HG03571 (cell line): ENCODE results near the gene MLKL.
"Not testable (repeated sequence)": the region's sequence is repeated elsewhere in the genome, so short reads cannot be mapped to it uniquely, and the experiment has no call there.

Experiments
- ATAC-seq: cut with Tn5 transposase; IDR thresholded peaks from one replicate; pipeline ENCODE4 v1.9.1; 2021; ENCODE audit not compliant: unreplicated experiment

Gene MLKL

DNA sequence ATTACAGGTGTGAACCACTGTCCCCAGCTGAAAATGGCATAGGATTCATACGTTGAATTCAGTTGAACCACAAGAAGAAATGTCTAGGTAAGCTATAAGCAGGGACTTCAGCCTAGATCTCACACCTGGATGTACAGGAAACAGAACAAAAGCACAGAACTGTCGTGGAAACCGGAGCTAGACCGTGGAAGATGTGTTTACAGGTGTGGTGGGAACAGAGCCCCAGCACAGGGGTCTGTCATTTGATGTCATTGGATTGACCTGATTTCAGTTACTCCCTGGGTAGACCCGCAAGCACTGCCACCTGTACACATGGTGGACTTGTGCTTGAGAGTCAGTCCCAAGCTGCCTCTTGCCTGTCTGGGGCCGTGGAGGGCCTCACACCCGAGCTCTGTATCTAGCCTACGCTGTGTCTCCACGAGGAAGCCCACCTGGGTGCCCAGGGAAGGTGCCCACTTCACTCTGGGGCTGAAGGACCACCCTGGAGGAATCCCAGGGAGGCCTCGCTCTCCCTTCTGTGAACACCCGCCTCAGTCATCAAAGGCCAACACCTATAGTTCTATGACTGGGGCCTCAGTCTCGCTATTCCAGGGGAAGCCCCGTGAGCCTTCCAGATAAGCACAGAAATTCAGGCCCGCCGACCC lies 32.2 kb upstream of the MLKL start:
- no peak for ATAC-seq

DNA sequence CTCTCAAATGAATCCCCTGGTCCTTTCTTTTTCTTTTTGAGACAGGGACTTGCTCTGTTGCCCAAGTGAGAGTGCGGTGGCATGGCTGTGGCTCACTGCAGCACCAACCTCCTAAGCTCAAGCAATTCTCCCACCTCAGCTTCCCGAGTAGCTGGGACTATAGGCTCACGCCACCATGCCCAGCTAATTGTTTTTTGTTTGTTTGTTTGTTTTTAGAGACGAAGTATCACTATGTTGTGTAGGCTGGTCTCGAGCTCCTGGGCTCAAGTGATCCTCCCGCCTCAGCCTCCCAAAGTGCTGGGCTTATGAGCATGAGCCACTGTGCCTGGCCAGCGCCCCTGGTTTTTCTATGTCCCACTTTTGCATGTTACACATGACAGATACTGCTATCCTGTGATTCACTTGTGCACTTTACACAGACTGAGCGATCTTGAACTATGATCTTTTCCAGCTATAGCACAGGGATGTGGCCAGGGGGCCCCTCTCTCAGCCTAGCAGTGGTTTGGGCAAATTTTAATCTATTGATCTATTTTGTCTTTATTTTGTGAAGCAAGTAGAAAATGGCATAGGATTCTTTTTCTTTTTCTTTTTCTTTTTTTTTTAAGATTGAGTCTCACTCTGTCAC lies 31.3 kb upstream of the MLKL start:
- no peak for ATAC-seq

DNA sequence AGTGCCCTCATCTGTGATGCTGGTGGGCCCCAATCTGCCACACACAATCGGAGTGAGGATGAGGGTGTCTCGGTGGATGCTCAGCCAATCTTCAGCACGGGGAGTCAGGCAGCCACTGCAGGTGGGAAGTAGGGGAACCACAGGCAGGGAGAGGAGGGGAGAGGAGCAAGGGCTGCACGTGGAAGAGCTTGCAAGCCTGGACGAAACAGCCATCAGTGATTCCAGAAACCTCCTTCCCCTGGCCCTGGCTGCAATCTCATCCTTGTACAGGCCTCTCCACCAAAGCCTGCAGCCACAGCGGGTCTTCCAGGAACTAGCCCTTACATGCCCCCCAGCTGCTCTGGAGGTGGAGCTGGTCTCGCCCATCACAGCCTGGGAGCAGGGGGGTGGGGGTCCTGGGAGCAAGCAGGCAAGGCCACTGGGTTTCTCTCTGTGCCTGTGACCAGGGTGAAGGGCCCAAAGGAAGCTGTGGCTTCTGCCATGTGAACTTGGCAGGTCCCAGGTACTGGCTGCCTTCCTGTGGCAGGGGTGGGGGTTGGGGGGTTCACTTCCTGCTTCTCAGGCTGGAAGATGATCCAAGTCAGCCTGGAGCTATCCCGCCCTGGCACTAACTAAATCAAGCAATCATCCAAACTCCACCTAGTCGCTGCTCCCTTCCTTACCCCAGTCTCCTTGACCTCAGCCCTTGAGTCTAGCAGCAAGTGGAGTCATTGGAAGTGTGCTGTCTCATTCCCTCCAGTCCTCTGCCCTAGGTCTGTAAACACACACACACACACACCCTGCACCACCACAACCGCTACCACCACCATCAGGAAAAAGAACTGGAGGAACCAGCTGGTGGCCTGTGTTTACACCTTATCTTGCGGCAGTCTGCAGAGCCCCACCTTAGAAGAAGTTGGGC lies 29.4 kb upstream of the MLKL start:
- no peak for ATAC-seq

DNA sequence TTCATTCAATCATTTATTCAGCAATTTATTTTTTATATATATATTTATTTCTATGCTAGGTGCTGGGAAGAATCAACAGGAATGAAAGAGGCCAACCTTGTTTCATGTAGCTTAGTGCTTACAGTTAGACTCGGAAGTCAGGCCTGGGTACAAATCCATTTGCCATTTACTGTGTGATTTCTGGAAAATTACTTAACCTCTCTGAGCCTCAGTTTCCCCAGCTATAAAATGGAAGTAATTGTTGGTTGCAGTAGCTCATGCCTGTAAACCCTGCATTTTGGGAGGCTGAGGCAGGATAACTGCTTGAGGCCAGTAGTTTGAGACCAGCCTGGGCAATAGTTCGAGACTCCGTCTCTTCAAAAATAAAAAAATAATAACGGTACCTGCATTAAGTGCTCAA lies 27.2 kb upstream of the MLKL start:
- no peak for ATAC-seq

DNA sequence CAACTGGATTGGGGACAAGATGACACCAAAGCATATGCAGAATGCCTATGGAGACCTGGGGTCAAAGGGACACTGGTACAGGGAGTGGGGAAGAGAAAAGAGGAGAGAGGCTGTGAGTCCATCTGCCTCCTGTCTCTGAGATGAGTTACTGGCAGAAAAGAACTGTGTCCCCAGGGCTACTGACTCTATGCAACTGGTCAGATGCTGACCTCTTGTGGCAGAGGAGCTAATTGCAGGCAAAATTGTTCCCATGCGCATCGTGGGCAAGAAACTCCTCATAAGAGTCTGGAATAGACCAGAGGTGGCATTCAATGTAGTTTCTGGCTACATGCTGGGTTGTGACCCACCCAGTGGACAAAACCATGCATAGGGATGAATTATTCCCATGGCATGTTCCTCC lies 26.1 kb upstream of the MLKL start:
- ATAC-seq, result no peak

DNA sequence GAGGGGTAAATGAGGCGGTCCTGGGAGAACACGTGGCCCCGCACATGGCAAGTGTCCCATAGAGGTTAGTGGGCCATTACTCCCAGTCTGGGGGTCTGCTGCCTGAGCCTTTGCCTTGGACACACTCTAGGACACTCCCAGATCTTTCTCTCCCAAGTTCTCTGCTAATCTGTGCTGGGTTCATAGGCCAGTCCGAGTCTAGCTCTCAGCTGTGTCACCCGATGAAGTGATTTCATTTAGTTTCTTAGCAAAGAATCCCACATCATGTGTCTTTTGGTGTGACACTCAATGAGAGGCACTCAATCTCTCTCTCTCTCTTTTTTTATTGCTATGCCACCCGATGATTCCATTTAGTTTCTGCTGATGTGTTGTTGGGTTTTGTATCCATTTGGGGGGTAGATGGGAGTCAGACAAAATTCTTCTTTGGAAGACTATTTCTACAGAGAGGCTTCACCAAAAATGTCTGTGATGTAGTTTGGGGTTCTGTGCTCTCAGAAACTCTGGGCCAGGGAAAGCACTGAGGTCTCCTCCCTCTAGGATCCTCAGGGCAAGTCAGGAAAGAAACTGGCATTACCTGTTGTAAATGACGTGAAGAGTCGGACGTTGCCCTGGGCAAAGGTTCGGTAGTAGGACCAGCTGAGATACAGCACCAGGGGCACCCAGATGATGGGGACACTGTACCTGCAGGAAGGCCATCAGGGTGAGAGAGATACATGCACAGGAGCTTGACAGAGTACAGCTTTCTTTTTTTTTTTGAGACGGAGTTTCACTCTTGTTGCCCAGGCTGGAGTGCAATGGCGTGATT lies 25.2 kb upstream of the MLKL start:
- no peak for ATAC-seq

DNA sequence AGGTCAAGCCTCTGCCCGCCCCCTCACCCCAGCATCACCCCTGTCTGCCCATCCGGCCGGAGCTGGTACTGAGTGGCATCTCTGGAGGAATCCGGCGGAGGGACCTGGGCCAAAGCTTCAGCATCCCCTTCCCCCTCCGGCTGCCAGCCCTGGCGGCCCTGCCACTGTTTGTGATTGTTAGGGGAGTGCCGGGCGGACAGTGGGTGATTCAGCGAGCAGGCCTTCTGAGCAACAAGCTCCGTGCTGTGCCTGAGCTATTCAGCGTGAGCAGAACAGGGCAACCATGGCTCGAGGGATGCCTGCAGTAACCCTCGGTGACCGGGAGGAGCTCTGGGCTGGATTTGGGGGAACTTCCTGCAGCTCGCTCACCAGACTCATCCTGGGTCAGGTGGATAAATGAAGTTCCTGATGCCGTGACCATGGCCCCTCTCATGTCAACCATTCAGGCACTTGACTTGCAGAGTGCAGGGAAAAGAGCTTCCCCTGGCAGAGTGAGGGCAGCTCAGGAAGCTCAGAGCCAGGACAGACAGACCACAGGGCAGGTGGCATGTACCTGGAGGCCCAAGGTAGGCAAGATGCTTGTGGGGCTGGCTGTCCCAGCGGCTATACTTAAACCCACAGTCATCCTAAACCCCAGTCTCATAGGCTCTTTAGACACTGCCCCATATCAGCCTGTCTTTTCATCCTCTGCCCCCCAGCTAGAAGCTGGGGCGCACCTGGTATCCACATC lies 24.3 kb upstream of the MLKL start:
- ATAC-seq, result no peak

DNA sequence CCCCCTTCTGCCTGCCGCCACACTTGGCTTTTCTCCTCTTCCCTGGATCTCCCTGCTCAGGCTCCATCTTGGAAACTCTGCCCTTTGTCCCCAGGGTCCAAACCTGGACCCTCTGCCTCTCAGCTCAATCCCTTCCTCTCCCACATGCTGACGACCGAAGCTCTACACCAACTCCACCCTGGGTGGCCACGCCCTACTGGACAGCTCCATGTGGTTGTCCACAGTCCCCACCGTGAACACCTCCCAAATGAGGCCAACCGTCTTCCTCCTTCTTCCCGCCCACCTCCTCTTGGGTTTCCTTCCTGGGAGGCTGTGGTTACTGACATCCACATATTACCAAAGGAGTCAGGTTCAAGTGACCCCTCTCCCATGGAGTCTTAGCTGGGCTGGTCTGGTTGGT lies 22.6 kb upstream of the MLKL start:
- no peak for ATAC-seq

DNA sequence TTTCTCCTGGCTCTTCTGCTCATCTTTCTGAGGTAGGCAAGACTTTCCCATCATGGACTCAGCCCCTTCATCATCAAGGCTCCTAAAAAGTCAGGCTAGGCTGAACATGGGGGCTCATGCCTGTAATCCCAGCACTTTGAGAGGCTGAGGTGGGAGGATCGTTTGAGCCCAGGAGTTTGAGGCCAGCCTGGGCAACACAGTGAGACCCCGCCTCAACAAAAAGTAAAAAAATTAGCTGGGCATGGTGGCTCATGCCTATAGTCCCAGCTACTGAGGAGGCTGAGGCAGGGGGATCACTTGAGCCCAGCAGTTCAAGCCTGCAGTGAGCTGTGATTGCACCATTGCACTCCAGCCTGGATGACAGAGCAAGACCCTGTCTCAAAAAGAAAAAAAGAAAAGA lies 21.5 kb upstream of the MLKL start:
- ATAC-seq, result not testable (repeated sequence)

DNA sequence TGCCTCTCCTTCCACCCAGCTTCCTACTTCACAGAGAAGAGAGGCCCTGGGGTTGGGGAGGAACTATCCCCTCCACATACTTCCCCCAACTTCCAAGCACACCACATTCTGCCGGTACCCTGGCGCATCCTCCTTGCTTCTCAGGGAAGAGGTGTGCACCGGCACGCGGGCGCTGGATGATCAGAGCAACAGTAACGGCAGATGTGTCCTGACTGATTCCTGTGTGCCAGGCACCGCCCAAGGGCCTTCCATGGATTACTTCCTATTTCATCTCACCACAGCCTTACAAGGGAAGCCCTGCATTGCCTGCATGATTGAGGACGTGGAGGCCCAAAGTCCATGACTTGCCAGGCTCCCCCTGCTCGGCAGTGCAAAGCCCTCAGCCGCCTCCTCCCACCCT lies 21.1 kb upstream of the MLKL start:
- ATAC-seq, result no peak

DNA sequence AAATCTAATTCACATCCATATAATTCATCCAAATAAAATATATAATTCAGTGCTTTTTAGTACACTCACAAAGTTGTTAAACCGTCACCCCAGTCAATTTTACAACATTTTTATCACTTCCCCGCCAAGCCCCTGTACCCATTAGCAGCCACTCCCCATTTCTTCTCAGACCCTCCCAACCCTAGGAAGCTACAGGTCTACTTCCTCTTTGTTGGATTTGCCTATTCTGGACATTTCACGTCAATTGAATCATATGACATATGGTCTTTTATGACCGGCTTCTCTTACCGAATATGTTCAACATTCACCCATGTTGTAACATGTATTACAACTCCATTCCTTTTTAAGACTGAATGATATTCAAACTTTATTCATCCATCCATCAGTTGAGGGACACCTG lies 19.9 kb upstream of the MLKL start:
- no peak for ATAC-seq

DNA sequence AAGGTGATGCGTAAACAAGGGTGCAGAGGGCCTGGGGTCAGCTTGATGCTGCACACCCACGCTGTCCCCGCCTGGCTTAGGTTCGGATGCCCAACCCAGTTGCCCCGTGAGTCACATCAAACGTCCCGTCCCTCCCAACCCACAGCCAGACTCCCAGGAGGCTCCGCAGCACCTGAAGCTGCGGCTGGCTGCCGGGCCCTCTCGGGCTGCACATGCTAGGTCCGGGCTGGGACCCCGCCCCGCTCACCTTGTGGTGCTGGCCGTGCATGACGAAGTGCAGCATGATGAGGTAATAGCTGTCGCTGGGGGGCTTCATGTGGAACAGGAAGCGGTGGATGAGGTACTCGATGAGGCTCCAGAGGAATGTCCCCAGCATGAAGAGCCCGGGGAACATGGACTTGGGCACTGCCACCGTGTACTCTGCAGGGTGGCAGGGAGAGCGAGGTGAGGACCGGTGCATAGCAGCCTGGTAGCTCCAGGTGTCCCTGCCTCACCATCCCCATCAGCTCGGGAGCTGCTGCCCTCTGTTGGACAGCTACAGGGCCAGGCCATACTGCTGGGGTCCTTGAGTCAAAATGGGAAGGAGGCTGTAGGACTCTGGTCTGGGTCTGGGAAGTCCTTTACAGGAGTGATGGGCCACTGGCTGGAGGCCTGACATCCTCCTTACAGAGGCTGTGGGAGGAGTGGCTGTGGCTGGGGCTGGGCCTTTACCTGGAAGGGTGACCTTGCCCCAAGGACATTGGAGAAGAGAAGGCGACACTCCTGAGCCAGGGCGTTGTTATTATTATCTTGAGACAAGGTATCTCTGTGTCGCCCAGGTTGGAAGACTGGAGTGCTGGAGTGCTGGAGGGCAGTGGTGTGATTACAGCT lies 18.3 kb upstream of the MLKL start:
- no peak for ATAC-seq

DNA sequence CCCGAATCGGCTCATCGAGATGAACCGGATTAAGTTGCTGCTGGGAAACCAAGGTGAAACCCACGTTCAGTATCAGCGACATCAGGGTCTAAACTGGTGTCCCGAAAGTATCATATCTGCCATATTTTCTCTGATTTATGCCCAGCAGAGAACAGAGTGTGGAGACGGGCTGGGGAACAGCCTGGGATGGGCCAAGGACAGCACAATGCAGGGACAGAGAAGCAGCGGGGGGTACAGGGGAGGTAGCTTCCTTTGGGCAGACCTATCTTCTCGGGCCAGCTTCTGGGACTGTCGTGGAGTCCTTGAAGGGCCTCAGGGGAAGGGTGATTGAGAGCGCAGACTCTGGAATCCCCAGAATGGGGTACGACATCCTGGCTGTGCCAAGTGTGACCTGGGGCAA lies 17.5 kb upstream of the MLKL start:
- no peak for ATAC-seq

DNA sequence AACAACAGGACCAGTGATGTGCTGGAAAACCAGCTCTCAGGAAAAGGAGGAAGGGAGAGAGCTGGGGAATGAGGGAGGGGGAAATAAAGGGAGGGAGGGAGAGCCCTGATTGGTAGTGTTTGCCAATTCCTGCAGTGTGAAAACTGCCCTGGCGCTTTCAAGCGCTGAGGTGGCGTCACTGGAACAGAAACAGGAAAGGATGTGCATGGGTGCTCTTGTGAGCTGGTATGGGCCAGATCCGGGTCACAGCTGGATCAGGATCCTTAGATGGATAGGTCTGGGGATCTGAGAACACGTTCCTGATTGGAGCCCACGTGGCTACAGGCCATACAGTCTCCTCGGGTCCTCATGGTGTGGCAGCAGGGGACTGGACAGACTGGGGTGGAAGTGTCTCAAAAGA lies 16.7 kb upstream of the MLKL start:
- no peak for ATAC-seq

DNA sequence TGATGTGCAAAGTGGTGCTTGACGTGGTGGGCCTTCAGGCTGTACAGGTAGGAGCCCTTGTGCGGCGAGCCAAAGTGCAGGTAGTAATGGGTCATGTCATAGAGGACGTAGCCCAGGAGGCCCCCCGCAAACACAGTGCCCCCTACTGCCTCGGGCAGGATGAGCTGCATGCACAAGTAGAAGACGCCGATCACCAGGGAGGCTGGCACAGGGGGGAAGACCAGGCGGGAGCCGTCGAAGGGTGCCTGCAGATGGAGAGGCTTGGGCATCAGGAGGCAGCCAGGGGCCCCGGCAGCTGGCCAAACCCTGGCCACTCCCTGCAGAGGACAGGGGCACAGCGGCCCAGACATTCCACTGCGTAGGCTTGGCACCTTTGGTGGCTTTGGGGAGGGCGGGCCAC lies 15.7 kb upstream of the MLKL start:
- ATAC-seq, result no peak

DNA sequence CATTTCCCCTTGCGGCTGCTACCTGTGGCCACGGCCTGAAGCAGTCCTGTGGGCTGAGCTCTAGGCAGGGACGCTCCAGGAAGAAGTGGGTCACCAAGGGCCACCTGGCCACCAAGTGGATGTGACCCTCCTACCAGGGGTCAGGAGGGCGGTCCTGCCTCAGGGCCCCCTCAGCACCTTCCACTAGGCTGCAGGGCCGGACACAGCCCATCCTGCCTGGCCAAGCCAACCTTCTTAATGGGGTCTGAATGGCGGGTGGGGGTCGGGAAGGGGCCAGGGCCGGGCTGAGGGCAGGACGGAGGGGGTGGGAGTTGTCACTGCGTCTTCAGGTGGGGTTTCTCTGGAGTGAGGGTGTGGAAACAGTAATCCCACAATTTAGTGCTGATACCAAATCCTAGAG lies 13.2 kb upstream of the MLKL start:
- ATAC-seq, result no peak

DNA sequence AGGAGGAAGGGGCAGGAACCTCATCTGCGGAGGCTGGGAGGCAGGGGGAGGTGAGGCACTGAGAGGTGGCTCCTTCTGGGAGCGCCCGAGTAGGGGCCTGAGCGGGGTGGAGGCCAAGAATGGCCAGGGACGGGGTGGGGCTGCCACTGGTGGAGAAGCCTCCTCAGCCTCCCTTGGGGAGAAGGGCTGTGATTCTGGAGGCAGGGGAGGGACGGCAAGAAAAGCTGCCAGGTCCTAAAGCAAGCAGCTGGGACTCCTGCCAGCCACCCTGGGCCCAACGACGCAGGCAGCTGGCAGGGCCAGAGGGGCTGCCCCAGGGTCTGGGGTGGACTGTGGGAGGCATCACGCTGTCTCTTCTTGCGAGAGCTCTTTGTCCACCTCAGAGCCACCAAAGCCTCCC lies 12.7 kb upstream of the MLKL start:
- ATAC-seq, result no peak

DNA sequence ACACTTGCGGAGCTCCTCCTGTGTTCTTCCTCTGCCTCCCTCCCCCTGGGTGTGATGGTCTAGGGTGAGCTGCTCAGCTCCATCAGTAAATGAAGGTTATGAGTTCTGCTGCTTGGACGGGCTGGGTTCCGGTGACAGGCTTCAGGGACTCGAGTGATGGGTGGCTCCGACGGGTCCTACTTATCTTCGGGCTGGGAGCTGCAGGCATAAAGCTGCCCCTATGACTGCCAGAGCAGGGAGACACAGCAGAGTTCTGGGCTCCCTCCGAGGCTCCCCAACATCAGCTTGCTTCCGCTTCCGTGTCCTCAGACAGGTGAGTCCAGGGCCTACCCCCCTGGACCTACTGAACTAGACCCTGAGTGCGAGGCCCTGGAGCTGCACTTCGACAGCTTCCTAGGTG lies 11.3 kb upstream of the MLKL start:
- no peak for ATAC-seq

DNA sequence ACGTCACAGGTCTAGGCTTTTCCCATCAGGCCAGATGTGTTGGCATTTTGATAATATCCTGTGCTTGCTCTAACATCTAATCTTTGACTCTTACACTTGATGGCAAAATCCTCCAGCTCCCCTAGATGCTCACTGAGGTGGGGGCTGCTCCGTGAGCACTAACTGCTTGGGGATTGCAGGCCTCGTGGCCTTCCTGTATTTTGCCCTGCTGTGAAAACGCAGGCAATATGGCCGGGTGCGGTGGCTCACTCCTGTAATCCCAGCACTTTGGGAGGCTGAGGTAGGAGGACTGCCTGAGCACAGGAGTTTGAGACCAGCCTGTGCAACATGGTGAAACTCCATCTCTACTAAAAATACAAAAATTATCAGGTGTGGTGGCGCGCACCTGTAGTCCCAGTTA lies 9.7 kb upstream of the MLKL start:
- no peak for ATAC-seq

DNA sequence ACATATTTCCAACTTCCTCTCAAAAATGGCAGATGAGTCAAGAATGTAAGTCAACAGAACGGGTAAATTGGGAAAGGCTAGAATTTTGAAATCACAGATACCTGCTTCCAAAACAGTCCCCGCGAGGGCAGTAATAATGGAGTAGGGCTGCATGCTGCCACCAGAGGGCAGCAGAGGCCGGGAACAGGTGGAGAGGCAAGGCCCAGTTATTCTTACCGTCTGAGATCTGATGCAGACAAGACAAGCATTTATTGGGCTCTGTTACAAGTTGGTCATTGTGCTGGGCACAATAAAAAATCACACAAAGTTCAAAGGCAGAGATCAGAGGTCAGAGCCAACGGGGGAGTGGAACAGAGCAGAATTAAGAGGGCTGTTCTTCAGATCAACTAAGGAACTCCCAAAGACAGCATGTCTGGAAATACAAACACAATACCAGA lies 8.8 kb upstream of the MLKL start:
- peak; percentile 80 for ATAC-seq
